Measurements from ENCODE around the gene SLC25A20. TPM values are rescaled to one million over a fixed set of nuclear protein-coding genes. Genes with fewer than 3 reads are reported as not detected.

The SLC25A20 gene
- total RNA-seq, 1 donor from 2014 or later = 9.5 TPM

- no peak overlapping the region for H3K4me3 ChIP-seq (ENCODE audit: low read depth, low read length)
- H3K27me3 ChIP-seq (ENCODE audit: control insufficient read depth, insufficient read depth, low read length) = no peaks in the 10 kb centered on the region
- H3K36me3 ChIP-seq (ENCODE audit: control insufficient read depth, insufficient read depth, low read length) = no peaks in the 10 kb centered on the region
- TF ChIP-seq CTCF (IDR thresholded peaks at IDR 0.05; ENCODE audit: insufficient read depth, low read length, severe bottlenecking) = no peak
- FAIRE-seq (no peak), DNase-seq (ENCODE audit: low read depth) (no peak)
These were observed 42.8 kb downstream of the SLC25A20 start for GRCh38 chr3:48855681-48856447.

GRCh38 chr3:48852151-48852550 is 46.5 kb downstream of the SLC25A20 start:
- DNase-seq (ENCODE audit: low read depth) = no peak
- Histone ChIP-seq H3K27me3 (ENCODE audit: control insufficient read depth, insufficient read depth, low read length) (no peaks in the 10 kb centered on the region), H3K36me3 (ENCODE audit: control insufficient read depth, insufficient read depth, low read length) (no peaks in the 10 kb centered on the region), H3K4me3 (ENCODE audit: low read depth, low read length) (no peak overlapping the region)
- no peak for FAIRE-seq
- TF ChIP-seq CTCF (IDR thresholded peaks at IDR 0.05; ENCODE audit: insufficient read depth, low read length, severe bottlenecking) = no peak

- no peak overlapping the region for H3K4me3 ChIP-seq (ENCODE audit: low read depth, low read length)
- no peaks in the 10 kb centered on the region for H3K36me3 ChIP-seq (ENCODE audit: control insufficient read depth, insufficient read depth, low read length)
- FAIRE-seq (no peak), DNase-seq (ENCODE audit: low read depth) (no peak)
- no peak for TF ChIP-seq CTCF (IDR thresholded peaks at IDR 0.05; ENCODE audit: insufficient read depth, low read length, severe bottlenecking)
- H3K27me3 ChIP-seq (ENCODE audit: control insufficient read depth, insufficient read depth, low read length) = no peaks in the 10 kb centered on the region
These were observed 47.3 kb downstream of the SLC25A20 start for GRCh38 chr3:48851407-48851806.

- Histone ChIP-seq H3K4me3 (ENCODE audit: low read depth, low read length) (no peak overlapping the region), H3K36me3 (ENCODE audit: control insufficient read depth, insufficient read depth, low read length) (no peaks in the 10 kb centered on the region), H3K27me3 (ENCODE audit: control insufficient read depth, insufficient read depth, low read length) (no peaks in the 10 kb centered on the region)
- DNase-seq (ENCODE audit: low read depth) (no peak), FAIRE-seq (no peak)
- TF ChIP-seq CTCF (IDR thresholded peaks at IDR 0.05; ENCODE audit: insufficient read depth, low read length, severe bottlenecking) = no peak
These were observed 49.7 kb downstream of the SLC25A20 start for GRCh38 chr3:48848816-48849515.

- TF ChIP-seq CTCF (IDR thresholded peaks at IDR 0.05; ENCODE audit: insufficient read depth, low read length, severe bottlenecking) = no peak
- Histone ChIP-seq H3K36me3 (ENCODE audit: control insufficient read depth, insufficient read depth, low read length) (no peaks in the 10 kb centered on the region), H3K27me3 (ENCODE audit: control insufficient read depth, insufficient read depth, low read length) (no peaks in the 10 kb centered on the region), H3K4me3 (ENCODE audit: low read depth, low read length) (peak within 1 kb of the TSS; percentile 80)
- DNase-seq (ENCODE audit: low read depth) (peak; percentile 69), FAIRE-seq (no peak)
These were observed 50.9 kb downstream of the SLC25A20 start, which contains the start of gene PRKAR2A for GRCh38 chr3:48847504-48848423. TSS of gene PRKAR2A (minus strand) at chr3:48847874. CDS start at chr3:48847596, 278 bp downstream.

Data from bronchial epithelial cell (primary cell).